A549 (cell line): ENCODE results near the gene GALT.

Source experiments
- CHD4 ChIP-seq: fragments of 200-600 bp; sonication (generic); IDR thresholded peaks from 2 replicates; pipeline ENCODE4 v1.6.1; 2016; ENCODE audit warnings: antibody characterized with exemption, mild to moderate bottlenecking, borderline replicate concordance
- EP300 ChIP-seq, 2 experiments: fragments of >200 bp; sonication (Bioruptor Twin); formaldehyde crosslinking; IDR thresholded peaks; 2 replicates in 1 of 2; 3 replicates in 1 of 2; pipeline ENCODE4 v1.6.1; 2016 to 2017
- GATA3 ChIP-seq: IDR thresholded peaks from 2 replicates; pipeline ENCODE4 v1.6.1; 2012; ENCODE audit warnings: borderline replicate concordance
- NPAS2 ChIP-seq: fragments of 250-450 bp; sonication (Bioruptor Pico); IDR thresholded peaks from 2 replicates; pipeline ENCODE4 v1.8.0; 2022; ENCODE audit warnings: mild to moderate bottlenecking, moderate library complexity, borderline replicate concordance
- TF ChIP-seq, protein P1 (sequence below): fragments of >200 bp; sonication (Bioruptor Twin); formaldehyde crosslinking; IDR thresholded peaks from 3 replicates; pipeline ENCODE4 v1.5.1; 2016
- TF ChIP-seq, protein P2 (sequence below): IDR thresholded peaks from 2 replicates; pipeline ENCODE4 v1.6.1; 2012
- TF ChIP-seq, protein P3 (sequence below): fragments of >200 bp; sonication (Bioruptor Twin); formaldehyde crosslinking; IDR thresholded peaks from 3 replicates; pipeline ENCODE4 v1.6.1; 2016

DNA sequence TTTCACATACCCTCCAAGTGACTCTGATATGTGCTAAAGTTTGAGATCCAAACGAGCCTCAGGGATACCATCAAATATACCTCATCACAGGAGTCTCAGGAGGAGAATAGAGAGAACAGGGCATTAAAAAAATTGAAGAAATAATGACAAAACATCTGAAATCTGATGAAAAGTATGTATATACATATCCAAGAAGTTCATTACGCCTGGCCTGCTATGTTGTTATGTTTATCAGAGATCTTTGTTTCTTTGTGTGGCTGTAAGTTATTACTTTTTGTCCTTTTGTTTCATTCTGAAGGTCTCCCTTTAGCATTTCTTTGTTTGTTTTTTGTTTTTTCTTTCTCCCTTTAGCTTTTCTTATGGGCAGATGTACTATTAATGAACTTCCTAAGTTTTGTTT is 47.1 kb downstream of the GALT start:
- TF ChIP-seq, protein P1, sequence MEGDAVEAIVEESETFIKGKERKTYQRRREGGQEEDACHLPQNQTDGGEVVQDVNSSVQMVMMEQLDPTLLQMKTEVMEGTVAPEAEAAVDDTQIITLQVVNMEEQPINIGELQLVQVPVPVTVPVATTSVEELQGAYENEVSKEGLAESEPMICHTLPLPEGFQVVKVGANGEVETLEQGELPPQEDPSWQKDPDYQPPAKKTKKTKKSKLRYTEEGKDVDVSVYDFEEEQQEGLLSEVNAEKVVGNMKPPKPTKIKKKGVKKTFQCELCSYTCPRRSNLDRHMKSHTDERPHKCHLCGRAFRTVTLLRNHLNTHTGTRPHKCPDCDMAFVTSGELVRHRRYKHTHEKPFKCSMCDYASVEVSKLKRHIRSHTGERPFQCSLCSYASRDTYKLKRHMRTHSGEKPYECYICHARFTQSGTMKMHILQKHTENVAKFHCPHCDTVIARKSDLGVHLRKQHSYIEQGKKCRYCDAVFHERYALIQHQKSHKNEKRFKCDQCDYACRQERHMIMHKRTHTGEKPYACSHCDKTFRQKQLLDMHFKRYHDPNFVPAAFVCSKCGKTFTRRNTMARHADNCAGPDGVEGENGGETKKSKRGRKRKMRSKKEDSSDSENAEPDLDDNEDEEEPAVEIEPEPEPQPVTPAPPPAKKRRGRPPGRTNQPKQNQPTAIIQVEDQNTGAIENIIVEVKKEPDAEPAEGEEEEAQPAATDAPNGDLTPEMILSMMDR: no peak
- TF ChIP-seq CHD4: no peak
- no peak for TF ChIP-seq NPAS2 (CRISPR knock-in tag)
- TF ChIP-seq, protein P2, sequence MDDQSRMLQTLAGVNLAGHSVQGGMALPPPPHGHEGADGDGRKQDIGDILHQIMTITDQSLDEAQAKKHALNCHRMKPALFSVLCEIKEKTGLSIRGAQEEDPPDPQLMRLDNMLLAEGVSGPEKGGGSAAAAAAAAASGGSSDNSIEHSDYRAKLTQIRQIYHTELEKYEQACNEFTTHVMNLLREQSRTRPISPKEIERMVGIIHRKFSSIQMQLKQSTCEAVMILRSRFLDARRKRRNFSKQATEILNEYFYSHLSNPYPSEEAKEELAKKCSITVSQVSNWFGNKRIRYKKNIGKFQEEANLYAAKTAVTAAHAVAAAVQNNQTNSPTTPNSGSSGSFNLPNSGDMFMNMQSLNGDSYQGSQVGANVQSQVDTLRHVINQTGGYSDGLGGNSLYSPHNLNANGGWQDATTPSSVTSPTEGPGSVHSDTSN: no peak
- TF ChIP-seq, protein P3, sequence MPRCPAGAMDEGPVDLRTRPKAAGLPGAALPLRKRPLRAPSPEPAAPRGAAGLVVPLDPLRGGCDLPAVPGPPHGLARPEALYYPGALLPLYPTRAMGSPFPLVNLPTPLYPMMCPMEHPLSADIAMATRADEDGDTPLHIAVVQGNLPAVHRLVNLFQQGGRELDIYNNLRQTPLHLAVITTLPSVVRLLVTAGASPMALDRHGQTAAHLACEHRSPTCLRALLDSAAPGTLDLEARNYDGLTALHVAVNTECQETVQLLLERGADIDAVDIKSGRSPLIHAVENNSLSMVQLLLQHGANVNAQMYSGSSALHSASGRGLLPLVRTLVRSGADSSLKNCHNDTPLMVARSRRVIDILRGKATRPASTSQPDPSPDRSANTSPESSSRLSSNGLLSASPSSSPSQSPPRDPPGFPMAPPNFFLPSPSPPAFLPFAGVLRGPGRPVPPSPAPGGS: no peak
- TF ChIP-seq GATA3: no peak
- TF ChIP-seq EP300 (IDR thresholded peaks at IDR 0.05): no peak
